ENCODE measurements around the gene SLC25A10. TPM values are rescaled to one million over a fixed set of nuclear protein-coding genes. Genes with fewer than 3 reads are reported as not detected.

SLC25A10 gene
- polyA plus RNA-seq, 1 donor: 42.2 TPM

- H3K36me3 ChIP-seq (ENCODE audit: control insufficient read depth, insufficient read depth, low read length): peaks cover 50% of the 10 kb centered on the region
- no peak for DNase-seq
- no CpG with 5 or more reads among the region's 30 CpGs for WGBS (ENCODE audit: insufficient coverage, low lambda C conversion rate)
These were observed 6.4 kb upstream of the SLC25A10 start for GRCh38 chr17:81705518-81706231.

DNA sequence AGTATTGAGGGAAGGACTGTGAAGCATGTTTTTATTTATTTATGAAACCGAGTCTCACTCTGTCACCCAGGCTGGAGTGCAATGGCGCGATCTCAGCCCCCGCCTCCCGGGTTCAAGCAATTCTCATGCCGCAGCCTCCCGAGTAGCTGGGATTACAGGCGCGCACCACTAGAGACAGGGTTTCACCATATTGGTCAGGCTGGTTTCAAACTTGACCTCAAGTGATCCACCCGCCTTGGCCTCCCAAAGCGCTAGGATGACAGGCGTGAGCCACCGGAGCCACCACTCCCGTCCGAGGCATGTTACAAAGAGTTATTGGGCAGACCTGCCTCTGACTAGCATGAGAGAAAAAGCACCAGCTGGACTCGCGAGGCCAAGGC lies 5.9 kb upstream of the SLC25A10 start:
- peaks cover 4% of the 10 kb centered on the region for H3K9me3 ChIP-seq (ENCODE audit: control insufficient read depth, low read depth, low read length)
- no CpG with 5 or more reads among the region's 17 CpGs for WGBS (ENCODE audit: insufficient coverage, low lambda C conversion rate)
- H3K36me3 ChIP-seq (ENCODE audit: control insufficient read depth, insufficient read depth, low read length): peaks cover 45% of the 10 kb centered on the region
- H3K27me3 ChIP-seq (ENCODE audit: control insufficient read depth, insufficient read depth, low read length): peaks cover 3% of the 10 kb centered on the region
- H3K27ac ChIP-seq (ENCODE audit: low read length): no peak overlapping the region
- DNase-seq: no peak
- H3K4me1 ChIP-seq (ENCODE audit: control insufficient read depth, insufficient read depth, low read length): peaks cover 27% of the 10 kb centered on the region
- no peak overlapping the region for H3K4me3 ChIP-seq (ENCODE audit: low read length)

More at GRCh38 chr17:81705518-81706231, 6.4 kb upstream of the SLC25A10 start:
- no peaks in the 10 kb centered on the region for H3K27me3 ChIP-seq (ENCODE audit: control insufficient read depth, insufficient read depth, low read length)
- H3K9me3 ChIP-seq (ENCODE audit: control insufficient read depth, low read depth, low read length): peaks cover 4% of the 10 kb centered on the region
- no peak overlapping the region for H3K27ac ChIP-seq (ENCODE audit: low read length)
- peaks cover 27% of the 10 kb centered on the region for H3K4me1 ChIP-seq (ENCODE audit: control insufficient read depth, insufficient read depth, low read length)
- no peak overlapping the region for H3K4me3 ChIP-seq (ENCODE audit: low read length)

- peaks cover 26% of the 10 kb centered on the region for H3K4me1 ChIP-seq (ENCODE audit: control insufficient read depth, insufficient read depth, low read length)
- no peak overlapping the region for H3K4me3 ChIP-seq (ENCODE audit: low read length)
- no peak for DNase-seq
- H3K27ac ChIP-seq (ENCODE audit: low read length): no peak overlapping the region
- peaks cover 5% of the 10 kb centered on the region for H3K27me3 ChIP-seq (ENCODE audit: control insufficient read depth, insufficient read depth, low read length)
- peaks cover 4% of the 10 kb centered on the region for H3K9me3 ChIP-seq (ENCODE audit: control insufficient read depth, low read depth, low read length)
- H3K36me3 ChIP-seq (ENCODE audit: control insufficient read depth, insufficient read depth, low read length): peaks cover 39% of the 10 kb centered on the region
- WGBS (ENCODE audit: insufficient coverage, low lambda C conversion rate): 94% methylated on average over 3 of the region's 54 CpGs
These were observed 5.1 kb upstream of the SLC25A10 start for GRCh38 chr17:81706757-81707624.

- H3K36me3 ChIP-seq (ENCODE audit: control insufficient read depth, insufficient read depth, low read length): peaks cover 39% of the 10 kb centered on the region
- H3K4me1 ChIP-seq (ENCODE audit: control insufficient read depth, insufficient read depth, low read length): peaks cover 29% of the 10 kb centered on the region
- no peaks in the 10 kb centered on the region for H3K9me3 ChIP-seq (ENCODE audit: control insufficient read depth, low read depth, low read length)
- no peak for DNase-seq
- H3K27ac ChIP-seq (ENCODE audit: low read length): no peak overlapping the region
- H3K27me3 ChIP-seq (ENCODE audit: control insufficient read depth, insufficient read depth, low read length): peaks cover 5% of the 10 kb centered on the region
- no peak overlapping the region for H3K4me3 ChIP-seq (ENCODE audit: low read length)
- WGBS (ENCODE audit: insufficient coverage, low lambda C conversion rate): no CpG with 5 or more reads among the region's 25 CpGs
These were observed 4.1 kb upstream of the SLC25A10 start for GRCh38 chr17:81707725-81708646.

- H3K27me3 ChIP-seq (ENCODE audit: control insufficient read depth, insufficient read depth, low read length): peaks cover 5% of the 10 kb centered on the region
- no CpG with 5 or more reads among the region's 17 CpGs for WGBS (ENCODE audit: insufficient coverage, low lambda C conversion rate)
- H3K27ac ChIP-seq (ENCODE audit: low read length): no peak overlapping the region
- no peak overlapping the region for H3K4me3 ChIP-seq (ENCODE audit: low read length)
- no peaks in the 10 kb centered on the region for H3K9me3 ChIP-seq (ENCODE audit: control insufficient read depth, low read depth, low read length)
- peaks cover 36% of the 10 kb centered on the region for H3K4me1 ChIP-seq (ENCODE audit: control insufficient read depth, insufficient read depth, low read length)
- no peak for DNase-seq
- H3K36me3 ChIP-seq (ENCODE audit: control insufficient read depth, insufficient read depth, low read length): peaks cover 39% of the 10 kb centered on the region
These were observed 3.3 kb upstream of the SLC25A10 start for GRCh38 chr17:81708739-81709185.

DNA sequence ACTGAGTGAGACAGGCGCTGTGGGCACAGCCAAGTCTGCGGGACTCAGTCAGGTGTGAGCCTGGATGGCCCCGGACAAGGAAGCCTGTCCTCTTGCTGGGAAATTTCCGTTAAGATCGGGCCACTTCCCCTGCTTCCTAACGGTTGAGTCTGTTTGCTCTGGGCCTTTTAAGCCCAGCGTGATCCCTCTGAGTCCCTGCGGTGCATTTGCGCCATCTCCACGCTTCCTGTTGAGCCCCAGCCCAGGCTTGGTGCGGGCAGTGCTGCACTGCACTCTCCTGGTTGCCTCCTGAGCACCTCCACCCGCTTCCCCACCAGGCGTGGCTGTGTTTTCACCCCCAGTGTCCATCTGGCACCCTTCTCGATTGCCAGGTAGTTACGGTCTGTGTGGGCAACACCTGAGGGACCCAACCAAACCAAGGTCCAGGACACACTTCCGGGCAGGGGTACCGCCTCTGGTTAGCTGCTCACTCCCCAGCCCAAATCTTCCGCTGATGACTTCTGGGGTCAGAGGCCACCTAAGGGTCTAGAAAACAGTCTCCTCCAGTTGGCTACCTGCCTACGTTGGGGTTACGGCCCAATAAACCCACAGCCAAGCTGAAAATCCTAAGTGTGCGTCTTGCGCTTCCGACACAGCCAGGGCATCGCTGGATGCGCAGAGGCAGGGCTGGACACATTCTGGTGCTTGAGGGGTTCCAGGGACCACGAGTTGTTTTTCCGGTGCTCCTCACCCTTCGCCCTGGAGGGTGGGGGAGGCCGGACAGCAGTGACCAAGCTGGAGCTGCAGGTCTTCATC lies 1.4 kb upstream of the SLC25A10 start:
- H3K4me1 ChIP-seq (ENCODE audit: control insufficient read depth, insufficient read depth, low read length): peaks cover 38% of the 10 kb centered on the region
- WGBS (ENCODE audit: insufficient coverage, low lambda C conversion rate): no CpG with 5 or more reads among the region's 29 CpGs

DNA sequence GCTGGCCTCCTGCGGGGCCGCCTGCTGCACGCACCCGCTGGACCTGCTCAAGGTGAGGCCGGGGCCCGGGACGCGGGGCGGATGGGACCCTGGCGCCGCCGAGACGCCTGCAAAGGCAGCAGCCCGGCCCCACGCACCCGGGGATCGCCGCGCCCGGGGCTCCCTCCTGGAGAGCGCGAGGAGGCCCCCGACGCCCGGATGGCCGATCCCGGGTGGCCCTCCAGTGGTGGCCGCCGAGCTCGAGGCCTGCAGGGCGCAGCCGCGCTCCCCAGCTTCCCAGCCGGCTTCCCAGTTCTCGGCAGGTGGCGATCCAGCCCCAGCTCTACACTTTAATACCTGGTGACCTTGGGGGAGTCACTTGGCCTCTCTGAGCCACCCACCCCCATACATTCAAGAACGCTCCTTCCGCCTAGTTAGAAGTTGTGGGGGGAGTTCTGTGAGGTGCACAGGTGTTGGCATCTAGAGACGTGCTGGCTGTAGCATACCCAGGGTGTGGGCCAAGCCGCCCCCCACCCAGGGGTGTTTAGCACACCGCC lies 452 bp downstream of the SLC25A10 start:
- peak overlapping the region; percentile 50 for H3K27ac ChIP-seq (ENCODE audit: low read length)
- WGBS (ENCODE audit: insufficient coverage, low lambda C conversion rate): no CpG with 5 or more reads among the region's 41 CpGs
- DNase-seq: no peak
- H3K27me3 ChIP-seq (ENCODE audit: control insufficient read depth, insufficient read depth, low read length): peaks cover 5% of the 10 kb centered on the region
- peak overlapping the region; percentile 58 for H3K4me3 ChIP-seq (ENCODE audit: low read length)
- H3K4me1 ChIP-seq (ENCODE audit: control insufficient read depth, insufficient read depth, low read length): peaks cover 38% of the 10 kb centered on the region
- H3K36me3 ChIP-seq (ENCODE audit: control insufficient read depth, insufficient read depth, low read length): peaks cover 25% of the 10 kb centered on the region
- H3K9me3 ChIP-seq (ENCODE audit: control insufficient read depth, low read depth, low read length): no peaks in the 10 kb centered on the region

More for the DNA sequence above, 1.4 kb upstream of the SLC25A10 start:
- Histone ChIP-seq H3K4me3 (ENCODE audit: low read length) (peak overlapping the region; percentile 41), H3K9me3 (ENCODE audit: control insufficient read depth, low read depth, low read length) (no peaks in the 10 kb centered on the region), H3K27ac (ENCODE audit: low read length) (peak overlapping the region; percentile 75), H3K27me3 (ENCODE audit: control insufficient read depth, insufficient read depth, low read length) (peaks cover 5% of the 10 kb centered on the region), H3K36me3 (ENCODE audit: control insufficient read depth, insufficient read depth, low read length) (peaks cover 33% of the 10 kb centered on the region)
- peak in 1 of 2 donors; percentile 50 for DNase-seq

DNA sequence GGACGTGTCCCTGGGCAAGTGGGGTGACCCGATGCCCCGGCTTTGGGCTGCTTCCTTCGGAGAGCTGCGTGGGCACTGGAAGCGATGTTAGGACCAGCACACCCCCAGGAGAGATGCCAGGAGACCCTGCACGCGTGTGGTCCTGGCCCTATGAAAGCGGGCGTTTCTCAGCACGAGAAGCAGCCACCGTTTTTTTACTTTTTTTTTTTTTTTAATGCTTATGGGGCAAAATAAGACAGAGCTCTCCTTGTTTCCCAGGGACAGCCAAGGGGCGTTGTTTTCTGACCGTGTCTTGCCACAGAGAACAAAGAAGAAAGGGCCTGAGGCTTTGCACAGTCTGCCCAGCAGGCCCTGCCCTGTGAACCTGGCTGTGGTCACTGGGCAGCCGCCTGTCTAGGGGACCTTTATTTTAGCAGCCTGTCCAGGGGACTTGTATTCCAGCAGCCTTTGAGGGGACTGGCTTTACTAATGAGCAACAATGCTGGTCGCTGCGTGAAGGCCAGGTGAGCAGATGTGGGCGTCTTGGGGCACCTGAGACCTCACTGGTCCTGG lies 996 bp downstream of the SLC25A10 start:
- peak overlapping the region; percentile 58 for H3K4me3 ChIP-seq (ENCODE audit: low read length)
- H3K27me3 ChIP-seq (ENCODE audit: control insufficient read depth, insufficient read depth, low read length): peaks cover 5% of the 10 kb centered on the region
- no CpG with 5 or more reads among the region's 18 CpGs for WGBS (ENCODE audit: insufficient coverage, low lambda C conversion rate)
- peak overlapping the region; percentile 50 for H3K27ac ChIP-seq (ENCODE audit: low read length)
- peaks cover 20% of the 10 kb centered on the region for H3K36me3 ChIP-seq (ENCODE audit: control insufficient read depth, insufficient read depth, low read length)
- H3K4me1 ChIP-seq (ENCODE audit: control insufficient read depth, insufficient read depth, low read length): peaks cover 38% of the 10 kb centered on the region
- DNase-seq: no peak
- H3K9me3 ChIP-seq (ENCODE audit: control insufficient read depth, low read depth, low read length): no peaks in the 10 kb centered on the region

All from large intestine (tissue), 3 donors.